GM19025 (cell line): ENCODE results near the gene C1S.
A peak's percentile ranks its signal among the peaks of the same experiment; 100 is the strongest.
"Not testable (repeated sequence)": the region's sequence is repeated elsewhere in the genome, so short reads cannot be mapped to it uniquely, and the experiment has no call there.

Experiments used
- ATAC-seq: cut with Tn5 transposase; IDR thresholded peaks from one replicate; pipeline ENCODE4 v1.9.1; 2021; ENCODE audit warnings: mild to moderate bottlenecking, low read depth, moderate library complexity; ENCODE audit not compliant: unreplicated experiment

C1S gene

DNA sequence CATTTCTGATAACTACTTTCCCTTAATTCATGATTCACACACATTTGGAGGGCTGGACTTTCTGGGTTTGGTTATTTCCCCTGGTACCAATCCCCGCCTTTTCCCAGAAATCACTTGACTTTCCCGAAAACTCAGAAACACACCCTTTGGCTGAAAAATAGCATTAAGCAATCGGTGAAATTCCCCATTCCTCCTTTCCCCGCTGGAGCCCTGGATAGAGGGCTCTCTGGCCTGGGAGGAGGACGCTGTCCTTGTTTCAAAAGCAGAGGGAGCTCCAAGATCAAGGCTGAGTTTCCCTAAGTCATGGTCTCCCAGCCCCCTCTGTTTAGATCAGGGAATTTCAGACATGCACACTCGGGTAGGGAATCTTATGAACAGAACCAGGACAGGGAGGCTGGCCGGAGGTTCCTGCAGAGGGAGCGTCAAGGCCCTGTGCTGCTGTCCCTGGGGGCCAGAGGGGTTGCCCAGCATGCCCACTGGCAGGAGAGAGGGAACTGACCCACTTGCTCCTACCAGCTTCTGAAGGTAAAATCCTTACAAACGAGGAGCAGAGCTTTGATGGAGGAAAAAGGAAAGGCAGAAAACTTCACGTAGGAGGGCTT is at the start of gene C1S:
TSS of gene C1S (plus strand) at position 366 of the 602 bp plus-strand sequence. CDS start 1,195 bp downstream, outside the sequence.
- ATAC-seq: no peak

DNA sequence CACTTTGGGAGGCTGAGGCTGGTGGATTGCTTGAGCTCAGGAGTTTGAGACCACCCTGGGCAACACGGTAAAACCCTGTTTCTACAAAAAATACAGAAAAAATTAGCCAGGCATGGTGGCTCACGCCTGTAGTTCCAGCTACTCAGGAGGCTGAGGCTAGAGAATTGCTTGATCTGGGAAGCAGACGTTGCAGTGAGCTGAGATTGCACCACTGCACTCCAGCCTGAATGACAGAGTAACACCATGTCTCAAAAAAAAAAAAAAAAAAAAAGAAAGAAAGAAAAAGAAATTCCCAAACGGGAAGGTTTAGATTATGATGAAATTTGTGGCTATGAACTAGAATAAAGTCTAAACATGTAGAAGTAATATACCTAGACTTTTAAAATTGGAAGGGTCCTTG is 49.1 kb upstream of the C1S start:
- not testable (repeated sequence) for ATAC-seq

DNA sequence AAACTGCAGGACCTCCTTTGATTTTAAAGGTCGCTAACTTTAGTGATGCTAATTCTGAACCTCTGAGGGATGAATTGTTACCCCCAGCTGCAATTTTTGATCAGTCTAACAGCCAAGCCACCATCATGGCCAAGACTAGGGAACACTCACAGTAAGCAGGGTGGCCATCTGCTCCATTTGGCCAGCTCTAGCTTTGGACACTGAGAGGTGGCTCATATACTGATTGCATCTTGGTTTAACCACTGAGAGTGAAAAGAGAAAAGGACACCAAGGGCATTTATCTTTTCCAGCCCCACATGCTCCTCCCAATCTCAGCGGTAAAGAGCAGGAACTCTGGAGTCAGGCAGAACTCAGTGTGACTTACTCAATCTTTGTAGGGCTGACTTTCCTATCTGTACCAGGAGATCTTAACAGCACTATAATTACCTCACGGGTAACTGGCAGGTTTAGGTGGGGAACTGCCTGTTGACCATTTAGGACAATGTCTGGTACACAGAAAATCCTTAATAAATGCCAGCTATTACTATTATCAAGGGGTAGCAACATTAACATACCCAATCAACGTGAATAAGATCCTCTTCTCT is 48.4 kb upstream of the C1S start:
- ATAC-seq: no peak

DNA sequence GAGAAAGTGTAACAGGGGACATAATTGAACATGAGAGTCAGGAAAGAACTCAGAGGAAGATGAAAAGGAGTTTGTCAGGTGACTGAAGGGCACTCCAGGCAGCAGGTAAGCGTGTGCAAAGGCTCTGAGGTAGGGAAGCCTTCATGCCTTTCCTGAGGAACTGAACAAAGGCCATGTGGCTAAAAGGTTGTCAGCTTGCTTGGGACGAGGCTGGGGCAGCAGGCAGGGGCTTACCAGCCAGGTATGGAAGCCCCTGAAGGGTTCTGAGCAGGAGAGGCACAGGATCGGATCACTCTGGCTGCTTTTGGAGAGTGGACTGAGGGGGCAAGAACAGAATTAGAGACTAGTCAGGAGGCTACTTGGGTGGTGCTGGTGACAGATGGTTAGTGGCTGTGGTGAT is 47.4 kb upstream of the C1S start:
- ATAC-seq: no peak

DNA sequence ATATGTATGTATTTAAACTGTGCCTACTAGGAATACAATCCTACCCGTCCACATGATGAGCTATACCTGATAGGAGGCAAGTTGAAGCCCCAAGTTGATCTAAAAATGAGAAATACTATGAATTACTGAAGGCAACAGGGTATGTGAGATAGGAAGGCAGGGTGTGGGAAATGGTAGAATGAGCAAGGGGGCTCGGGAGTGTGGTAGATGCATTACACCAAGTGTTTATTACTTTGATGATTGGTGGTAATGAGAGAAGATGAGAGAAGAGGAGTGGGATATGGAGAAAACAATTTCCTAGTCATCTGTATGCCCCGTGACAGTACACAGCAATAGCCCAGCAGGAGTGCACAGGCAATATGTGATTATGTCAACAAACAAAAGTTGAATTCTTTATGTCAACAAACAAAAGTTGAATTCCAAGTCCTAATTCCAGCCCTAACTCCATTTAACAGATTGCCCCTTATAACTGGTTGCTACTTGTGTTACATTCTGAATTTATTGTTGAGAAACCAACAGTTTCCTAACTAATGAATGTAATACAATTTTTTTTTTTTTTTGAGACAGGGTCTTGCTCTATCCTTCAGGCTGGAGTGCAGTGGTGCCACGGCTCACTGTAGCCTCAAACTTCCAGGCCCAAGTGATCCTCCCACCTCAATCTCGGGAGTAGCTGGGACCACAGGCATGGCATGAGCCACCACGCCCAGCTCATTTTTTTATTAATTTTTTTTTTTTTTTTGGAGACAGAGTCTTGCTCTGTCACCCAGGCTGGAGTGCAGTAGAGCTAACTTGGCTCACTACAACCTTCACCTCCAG is 44.8 kb upstream of the C1S start:
- ATAC-seq: no peak

DNA sequence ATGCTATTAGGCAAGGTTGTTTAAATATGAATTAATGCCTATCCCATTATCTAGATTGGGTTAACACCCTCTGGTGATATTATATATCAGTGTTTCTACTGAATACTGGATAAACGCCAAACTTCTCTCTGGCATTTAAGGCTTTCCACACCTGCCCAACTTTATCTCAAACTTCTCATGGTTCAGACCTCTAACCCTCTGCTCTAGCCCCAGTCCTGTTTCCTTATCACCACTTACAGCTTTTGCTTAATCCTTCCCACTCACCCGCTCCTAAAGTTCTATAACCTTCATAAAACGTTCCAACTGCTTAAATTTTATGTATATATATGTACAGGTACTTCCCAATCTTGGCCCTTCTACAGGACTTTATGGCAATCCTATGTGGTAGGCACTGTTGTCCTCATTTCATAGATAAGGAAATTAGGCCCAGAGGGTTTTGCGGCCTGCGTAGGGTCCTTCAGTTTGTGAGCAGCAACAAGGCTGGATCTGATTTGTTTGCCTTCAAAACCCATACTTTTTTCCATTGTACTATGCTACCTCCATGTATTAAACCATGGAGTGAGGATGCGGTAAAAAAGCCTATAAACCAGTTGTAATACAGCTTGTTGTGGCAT is 43.5 kb upstream of the C1S start:
- ATAC-seq: no peak

DNA sequence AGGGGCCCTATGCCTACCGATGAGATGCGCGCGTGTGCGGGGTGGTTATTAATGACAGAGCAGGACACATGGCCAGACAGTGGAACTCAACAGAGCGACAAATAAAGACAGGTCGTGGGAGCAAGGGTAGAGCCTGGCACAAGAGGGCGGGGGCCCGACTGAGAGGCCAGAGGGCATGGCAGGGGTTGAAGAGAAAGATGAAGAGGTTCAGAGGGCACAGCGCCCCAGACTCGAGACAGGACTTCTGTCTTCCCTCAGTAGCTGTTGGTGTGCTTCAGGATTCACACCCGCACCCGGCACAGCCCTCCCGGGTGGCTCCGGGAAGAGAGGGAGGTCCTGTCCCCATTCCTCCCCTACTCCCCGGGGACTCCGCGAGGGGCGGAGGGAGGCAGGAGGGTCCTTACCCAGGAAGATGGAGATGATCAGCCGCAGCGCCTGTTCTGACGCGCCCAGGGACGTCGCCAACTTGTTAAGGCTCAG is 42.6 kb upstream of the C1S start:
- no peak for ATAC-seq

DNA sequence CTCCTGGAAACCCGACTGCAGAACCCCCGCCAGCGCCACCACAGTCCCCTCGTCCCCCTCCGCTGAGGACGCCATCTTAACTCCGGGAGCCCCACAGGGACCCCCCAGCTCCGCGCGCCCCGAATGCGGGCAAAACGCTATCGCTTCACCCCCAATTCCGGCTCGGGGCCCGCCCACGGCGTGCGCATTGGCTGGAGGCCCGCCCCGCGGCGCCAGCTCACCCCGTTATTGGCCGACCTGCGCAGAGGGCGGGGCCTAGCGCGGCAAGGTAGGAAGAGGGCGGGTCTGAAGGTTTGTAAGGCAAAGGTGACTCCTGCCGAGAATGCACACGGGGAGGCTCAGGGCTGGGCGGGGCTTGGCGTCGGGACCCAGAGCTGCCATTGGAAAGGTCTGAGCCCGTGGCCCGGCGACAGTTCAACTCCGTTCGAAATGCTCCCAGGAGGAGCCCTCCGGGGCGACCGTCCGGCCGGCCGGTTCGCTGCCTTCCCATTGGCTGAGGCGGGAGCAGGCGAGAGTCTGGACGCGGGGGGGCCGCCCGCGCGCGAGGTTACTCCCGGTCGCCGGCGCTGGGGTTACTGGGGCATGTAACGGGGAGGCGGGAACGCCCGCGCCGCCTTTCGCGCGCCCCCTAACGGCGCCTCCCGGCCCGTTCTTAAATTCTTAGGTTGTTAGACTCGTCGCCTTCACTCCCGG is 42.0 kb upstream of the C1S start, which contains the start of gene LPCAT3:
TSS of gene LPCAT3 (minus strand) at position 127 of the 693 bp plus-strand sequence. CDS start at position 75, 52 bp downstream.
- peak; percentile 94 for ATAC-seq

DNA sequence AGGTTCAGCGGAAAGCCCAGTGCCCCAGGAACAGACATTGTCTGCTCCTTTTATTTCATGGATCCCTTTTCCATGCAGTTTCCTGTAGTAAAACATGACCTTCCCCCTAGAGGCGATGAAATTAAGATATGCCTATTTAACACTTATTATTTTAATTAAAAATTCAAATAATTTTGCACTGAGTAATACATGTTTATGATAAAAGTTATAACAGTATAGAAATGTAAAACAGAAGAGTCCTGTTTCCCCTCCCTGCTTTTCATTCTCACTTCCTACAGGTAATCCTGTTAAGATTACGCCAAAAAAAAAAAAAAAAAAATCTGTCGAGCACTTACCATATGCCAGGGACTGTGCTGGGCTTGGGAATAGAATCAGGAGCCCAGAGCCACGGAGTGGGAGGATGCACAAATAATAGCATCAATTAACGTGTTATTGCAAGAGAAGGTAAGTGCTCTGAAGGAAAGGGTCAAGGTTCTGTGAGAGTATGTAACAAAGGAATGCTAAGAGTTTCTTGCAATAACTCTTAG is 41.4 kb upstream of the C1S start:
- no peak for ATAC-seq

DNA sequence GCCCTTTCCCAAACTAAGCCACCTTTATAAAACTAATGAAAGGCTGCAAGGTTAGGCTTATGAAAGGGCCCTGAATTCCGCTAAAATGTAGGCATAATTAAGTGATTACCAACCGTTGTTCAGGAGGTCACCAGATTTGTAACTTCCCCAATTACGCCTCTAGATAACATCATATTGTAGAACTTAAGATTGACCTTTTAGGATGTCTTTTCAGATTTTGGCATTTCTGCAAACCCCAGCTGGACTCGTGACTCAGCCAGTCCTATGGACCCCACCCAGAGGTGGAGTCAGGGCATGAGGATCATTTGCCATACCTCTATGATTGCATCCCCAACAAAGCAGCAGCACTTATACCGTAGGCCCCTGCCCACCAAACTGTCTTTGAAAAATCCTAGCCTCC is 38.6 kb upstream of the C1S start:
- ATAC-seq: no peak

DNA sequence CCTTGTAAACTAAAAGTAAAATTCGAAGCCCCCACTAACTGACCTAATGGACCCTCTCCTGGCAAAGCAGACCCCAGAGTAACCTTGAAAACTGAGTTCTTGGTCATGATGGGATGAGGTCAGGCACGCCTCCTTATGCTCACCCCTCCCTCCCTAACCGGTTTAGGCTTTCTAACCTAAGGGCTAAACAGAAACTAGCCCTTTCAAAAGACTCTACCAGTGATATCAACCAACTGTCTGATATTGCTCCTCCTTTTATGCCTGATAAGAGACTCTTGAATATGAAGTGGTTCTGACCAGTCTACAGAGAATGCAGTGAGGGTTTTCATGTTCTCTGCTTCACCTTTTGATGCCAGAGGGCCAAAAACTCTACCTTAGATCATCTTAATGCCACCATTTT is 37.4 kb upstream of the C1S start:
- no peak for ATAC-seq

DNA sequence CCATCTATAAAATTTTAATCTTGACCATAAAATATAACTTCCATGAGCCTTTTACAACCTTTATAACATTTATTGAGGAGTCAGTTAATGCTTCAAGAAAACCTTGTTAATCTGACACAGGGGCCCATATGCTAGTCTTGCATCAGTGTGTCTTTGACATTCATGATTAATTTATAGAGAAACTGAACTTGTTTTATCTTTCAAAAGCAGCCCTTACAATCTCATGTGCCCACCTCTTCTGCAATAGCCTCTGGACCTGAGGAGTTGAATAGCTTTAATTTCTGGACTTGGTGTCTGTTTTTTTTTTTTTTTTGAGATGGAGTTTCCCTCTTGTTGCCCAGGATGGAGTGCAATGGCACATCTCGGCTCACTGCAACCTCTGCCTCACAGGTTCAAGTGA is 33.7 kb upstream of the C1S start:
- ATAC-seq: no peak

DNA sequence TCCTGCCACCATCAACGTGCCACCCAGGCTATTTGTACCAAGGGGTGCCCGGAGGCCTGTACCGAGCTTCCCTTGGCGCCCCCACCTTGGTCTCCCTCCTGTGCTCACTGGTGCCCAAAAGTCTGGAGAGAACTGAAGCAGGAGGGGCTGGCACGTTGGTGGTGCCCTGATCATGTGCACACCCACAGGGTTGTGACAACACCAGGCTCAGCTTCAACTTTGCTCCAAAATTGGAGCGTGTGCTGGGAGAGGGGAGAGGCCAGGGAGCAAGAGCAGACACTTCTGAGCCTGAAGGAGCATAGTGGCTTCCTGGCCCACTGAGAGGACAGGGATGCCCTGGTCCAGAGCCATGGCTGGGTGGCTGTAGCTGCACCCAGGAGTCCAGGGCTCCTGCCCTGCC is 29.2 kb upstream of the C1S start:
- no peak for ATAC-seq

DNA sequence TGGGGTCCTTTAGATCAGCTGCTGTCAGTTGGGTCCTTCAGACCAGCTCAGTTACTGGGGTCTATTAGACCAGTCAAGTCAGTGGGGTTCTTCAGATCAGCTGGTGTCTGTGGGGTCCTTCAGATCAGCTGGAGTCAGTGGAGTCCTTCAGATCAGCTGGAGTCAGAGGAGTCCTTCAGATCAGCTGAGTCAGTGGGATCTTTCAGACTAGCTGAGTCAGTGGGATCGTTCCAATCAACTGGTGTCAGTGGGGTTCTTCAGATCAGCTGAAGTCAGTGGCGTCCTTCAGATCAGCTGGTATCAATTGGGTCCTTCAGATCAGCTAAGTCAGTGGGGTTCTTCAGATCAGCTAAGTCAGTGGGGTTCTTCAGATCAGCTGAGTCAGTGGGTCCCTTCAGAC is 27.5 kb upstream of the C1S start:
- no peak for ATAC-seq

DNA sequence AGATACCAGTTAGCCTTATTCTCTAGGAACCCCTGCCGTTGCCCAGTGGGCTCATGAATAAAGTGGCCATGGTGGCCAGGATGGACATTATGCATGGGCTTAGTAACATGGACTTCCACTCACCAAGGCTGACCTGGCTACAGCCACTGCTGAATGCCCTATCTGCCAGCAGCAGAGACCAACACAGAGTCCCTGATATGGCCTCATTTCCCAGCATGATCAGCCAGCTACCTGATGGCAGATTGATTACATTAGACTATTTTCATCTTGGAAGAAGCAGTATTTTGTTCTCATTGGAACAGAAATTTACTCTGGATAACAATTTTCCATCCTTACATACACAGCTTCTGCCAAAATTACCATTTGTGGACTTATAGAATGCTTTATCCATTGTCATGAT is 26.1 kb upstream of the C1S start:
- no peak for ATAC-seq

DNA sequence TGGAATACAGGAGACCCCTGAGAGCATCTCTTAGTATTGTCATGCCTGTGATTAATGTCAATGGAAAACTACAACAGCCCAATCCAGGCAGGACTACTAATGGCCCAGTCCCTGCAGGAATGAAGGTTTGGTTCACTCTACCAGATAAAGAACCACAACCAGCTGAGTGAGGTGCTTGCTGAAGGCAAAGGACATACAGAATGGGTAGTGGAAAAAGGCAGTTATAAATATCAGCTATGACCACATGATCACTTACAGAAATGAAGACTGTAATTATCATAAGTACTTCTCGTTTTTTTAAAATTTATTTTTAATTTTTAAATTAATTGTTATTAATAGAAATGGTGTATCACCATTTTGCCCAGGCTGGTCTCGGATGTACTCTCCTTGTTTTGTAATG is 25.1 kb upstream of the C1S start:
- no peak for ATAC-seq

DNA sequence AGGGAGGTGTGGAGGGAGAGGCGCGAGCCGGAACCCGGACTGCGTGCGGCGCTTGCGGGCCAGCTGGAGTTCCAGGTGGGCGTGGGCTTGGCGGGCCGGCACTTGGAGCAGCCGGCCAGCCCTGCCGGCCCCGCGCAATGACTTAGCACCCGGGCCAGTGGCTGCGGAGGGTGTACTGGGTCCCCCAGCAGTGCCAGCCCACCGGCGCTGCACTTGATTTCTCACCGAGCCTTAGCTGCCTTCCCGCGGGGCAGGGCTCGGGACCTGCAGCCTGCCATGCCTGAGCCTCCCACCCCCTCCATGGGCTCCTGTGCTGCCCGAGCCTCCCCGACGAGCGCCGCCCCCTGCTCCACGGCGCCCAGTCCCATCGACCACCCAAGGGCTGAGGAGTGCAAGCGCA is 23.1 kb upstream of the C1S start:
- ATAC-seq: not testable (repeated sequence)

DNA sequence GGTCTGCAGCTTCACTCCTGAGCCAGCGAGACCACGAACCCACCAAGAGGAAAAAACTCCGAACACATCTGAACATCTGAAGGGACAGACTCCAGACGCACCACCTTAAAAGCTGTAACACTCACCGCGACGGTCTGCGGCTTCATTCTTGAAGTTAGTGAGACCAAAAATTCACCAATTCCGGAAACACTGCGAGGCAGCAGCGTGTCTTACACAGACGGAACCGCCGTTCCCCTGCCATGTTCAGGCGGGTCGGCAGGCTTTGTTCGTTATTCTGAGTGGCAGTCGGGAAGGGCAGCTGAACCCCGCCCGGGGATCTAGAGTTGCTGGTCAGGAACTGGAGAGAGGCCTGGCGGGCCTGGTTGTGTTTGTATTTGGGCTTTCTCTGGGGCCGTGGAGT is 21.9 kb upstream of the C1S start:
- ATAC-seq: no peak

DNA sequence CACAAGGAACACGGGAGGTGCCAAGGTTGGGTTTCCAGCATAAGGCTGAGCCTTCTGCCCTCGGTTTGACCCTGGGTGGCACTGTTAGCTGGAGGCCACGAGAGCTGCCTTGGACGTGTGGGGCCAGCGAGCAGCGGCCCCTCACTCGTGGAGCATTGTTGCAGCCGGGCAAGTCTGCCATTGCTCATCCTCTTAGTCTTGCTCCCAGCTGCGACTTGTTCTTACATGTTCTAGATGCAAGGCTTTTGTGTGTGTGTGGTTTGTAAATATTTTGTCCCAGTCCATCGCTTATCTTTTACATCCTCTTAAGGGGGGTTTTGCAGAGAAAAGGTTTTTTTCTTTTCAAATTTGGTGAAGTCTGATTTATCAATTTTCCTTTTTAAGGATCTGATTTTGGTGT is 21.1 kb upstream of the C1S start:
- no peak for ATAC-seq

DNA sequence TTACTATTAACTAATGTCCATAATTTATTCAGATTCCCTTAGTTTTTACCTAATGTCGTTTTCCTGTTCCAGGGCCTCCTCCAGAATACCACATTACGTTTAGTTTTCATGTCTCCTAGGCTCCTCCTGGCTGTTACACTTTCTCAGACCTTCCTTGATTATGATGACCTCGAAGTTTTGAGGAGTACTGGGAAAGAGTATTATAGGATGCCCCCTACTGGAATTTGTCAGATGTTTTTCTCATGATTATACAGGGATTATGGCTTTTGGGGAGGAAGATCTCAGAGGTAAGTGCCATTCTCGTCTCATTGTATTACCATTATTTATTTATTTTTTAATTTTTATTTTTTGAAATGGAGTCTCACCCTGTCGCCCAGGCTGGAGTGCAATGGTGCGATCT is 17.7 kb upstream of the C1S start:
- ATAC-seq: no peak
